HL-60/S4 (cell line): ENCODE results near the gene C12orf76.
"Not testable (repeated sequence)": the region's sequence is repeated elsewhere in the genome, so short reads cannot be mapped to it uniquely, and the experiment has no call there.

Source experiments
- in situ Hi-C: fragments of 300-500 bp; cut with MboI; formaldehyde crosslinking; loops from 2 replicates; pipeline ENCODE4 v1.14.3; 2022; ENCODE audit warnings: low sequenced_read_pairs

Gene C12orf76

DNA sequence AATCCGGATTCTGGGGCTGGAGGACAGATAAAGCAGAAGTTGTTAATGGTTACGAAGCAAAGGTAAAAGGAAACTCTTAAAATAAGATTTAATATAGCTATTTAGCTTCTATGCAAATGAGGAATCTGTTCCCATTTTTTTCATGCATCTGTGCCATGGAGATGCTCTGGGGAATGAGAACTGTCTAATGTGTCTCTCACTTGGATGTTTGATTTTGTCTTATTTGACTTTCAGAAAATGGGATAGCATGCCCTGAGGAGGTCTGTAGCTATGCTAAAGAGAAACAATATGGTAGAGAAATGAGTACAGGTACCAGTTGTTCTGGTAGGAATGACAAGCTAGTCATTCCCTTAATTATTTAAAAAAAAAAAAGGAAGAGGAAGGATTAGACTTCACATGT lies 24.3 kb downstream of the C12orf76 start:
- in situ Hi-C loops: no loop called here

DNA sequence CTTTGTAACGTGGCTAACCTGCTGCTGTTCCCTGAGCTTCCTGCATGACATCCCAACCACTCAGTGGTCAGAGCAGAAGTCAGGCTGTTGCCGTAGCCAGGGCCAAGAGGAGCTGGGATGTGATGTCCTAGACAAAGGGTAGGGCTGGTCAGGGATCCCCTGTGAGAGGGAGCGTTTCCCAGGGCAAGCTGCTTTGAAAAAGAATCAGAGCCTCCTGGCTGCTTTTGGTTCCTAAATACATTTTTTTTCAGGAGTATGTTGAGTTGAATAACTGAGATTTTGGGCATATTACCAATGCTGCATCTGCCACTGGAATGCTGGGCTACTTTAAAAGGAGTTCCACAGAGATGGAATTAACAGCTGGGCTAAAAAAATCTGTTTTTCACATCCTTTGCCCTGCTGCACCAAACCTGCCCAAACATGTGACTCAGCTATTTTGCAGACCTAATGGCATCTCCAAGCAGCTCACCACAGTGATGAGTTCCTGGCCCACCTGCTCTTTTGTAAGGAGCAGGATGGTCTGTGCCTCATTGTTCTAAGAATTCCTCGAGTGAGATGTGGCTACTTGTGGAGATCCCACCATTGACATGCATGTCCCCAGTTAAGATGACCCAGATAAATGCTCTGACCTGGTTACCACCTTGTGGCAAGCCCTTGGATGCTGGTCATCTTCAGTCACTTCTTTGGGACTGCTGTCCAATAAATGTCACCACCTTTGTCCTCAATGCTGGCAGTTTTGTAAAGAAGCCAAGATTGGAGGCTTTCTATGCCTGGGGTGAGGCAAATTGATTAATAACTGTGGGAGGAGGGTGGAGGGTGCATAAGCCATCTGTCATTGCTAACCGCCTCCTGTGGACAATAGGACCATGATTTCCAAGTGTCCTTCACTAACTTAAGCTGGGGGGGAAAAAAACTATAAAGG lies 25.0 kb downstream of the C12orf76 start:
- in situ Hi-C loops: no loop called here

DNA sequence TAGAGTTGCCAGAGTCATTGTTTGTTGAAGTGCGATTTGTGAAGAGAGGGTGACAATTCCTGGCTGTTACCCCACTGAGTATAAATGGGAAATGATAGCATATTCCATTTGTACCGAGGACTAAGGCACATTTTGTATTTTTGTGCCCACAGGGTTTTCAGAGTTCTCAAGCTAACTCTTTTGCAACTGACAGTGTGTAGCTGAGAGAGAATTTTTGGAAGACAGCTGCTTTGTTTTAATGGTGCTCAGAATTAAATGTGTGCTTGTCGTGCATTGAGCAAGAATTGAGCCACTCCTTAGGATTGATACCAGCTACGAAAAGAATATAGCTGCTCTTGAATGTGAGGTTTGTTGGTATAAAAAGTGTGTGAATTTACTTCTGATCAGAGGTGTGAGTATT lies 27.4 kb downstream of the C12orf76 start:
- in situ Hi-C loops: no loop called here

GRCh38 chr12:110015132-110015531 lies 33.2 kb downstream of the C12orf76 start:
- in situ Hi-C loops: no loop called here

GRCh38 chr12:110012659-110013058 lies 35.7 kb downstream of the C12orf76 start:
- in situ Hi-C loops: no loop called here

DNA sequence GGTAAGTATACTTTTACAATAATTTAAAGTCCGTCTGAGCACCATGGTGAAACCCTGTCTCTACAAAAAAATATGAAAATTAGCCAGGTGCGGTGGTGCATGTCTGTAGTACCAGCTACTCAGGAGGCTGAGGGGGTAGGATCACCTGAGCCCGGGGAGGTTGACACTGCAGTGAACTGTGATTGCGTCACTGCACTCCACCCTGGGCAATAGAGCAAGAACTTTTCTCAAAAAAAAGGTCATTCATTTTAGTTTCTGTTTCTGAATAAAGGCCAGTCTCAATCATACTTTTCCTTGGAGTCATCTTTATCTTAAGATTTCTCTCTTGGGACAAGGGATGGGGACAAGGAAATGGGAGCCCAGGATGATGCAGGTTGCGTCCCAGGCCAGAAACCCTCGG lies 36.2 kb downstream of the C12orf76 start:
- in situ Hi-C loops: no loop called here

DNA sequence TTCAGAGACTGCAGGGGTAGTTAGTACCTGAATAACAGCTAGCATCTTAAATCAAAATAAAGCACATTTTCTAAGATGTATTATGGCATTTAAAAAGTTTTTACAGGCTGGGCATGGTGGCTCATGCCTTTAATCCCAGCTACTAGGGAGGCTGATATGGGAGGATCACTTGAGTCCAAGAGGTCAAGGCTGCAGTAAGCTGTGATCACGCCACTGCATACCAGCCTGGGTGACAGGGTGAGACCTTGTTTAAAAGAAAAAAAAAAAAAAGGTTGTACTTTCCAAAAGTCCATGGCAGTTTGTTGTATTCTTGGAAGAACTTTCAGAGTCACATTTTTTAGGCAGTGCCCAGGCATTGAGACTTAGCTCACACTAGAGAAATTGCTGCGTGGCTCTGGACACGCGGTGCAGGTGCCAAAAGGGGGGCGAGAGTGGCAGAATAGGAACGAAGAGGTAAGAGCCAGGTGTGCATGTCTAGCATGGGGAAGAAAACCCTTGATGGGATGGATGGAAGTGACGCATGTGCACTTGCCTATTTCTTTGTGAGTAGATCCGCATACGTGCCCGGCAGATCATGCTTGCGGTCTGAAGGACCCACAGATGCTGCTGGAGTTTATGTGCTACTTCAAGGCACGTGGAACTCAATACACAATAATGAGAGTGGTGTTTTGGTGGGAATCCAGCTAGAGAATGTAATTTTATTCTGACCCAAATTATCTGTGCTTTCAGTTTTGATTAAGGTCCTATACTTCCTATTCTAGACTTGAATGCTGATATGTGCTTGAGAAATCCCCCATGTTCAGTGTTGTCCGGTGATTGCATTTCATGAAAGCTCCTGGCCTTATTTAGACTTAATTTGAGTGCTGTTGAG lies 37.2 kb downstream of the C12orf76 start:
- in situ Hi-C loops: no loop called here

DNA sequence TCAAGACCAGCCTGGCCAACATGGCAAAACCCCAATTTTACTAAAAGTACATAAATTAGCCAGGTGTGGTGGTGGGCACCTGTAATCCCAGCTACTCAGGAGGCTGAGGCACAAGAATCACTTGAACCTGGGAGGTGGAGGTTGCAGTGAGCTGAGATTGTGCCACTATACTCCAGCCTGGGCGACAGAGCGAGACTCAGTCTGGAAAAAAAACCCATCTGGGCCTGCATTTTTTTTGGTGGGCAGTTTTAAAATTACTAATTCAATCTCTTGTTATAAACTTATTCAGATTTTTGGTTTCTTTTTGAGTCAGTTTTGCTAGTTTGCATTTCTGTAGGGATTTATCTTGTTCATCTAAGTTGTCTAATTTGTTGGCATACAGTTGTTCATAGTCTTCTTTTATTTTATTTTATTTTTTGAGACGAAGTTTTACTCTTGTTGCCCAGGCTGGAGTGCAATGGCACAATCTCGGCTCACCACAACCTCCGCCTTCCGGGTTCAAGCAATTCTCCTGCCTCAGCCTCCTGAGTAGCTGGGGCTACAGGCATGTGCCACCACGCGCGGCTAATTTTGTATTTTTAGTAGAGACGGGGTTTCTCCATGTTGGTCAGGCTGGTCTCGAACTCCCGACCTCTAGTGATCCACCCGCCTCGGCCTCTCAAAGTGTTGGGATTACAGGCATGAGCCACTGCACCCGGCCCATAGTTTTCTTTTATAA lies 39.5 kb downstream of the C12orf76 start:
- in situ Hi-C loops: not testable (repeated sequence)

- in situ Hi-C loops: no loop called here
These were observed 40.4 kb downstream of the C12orf76 start for GRCh38 chr12:110007881-110008280.

- in situ Hi-C loops: no loop called here
These were observed 42.2 kb downstream of the C12orf76 start for GRCh38 chr12:110006115-110006514.

GRCh38 chr12:110005319-110005973 lies 42.9 kb downstream of the C12orf76 start:
- in situ Hi-C loops: no loop called here

DNA sequence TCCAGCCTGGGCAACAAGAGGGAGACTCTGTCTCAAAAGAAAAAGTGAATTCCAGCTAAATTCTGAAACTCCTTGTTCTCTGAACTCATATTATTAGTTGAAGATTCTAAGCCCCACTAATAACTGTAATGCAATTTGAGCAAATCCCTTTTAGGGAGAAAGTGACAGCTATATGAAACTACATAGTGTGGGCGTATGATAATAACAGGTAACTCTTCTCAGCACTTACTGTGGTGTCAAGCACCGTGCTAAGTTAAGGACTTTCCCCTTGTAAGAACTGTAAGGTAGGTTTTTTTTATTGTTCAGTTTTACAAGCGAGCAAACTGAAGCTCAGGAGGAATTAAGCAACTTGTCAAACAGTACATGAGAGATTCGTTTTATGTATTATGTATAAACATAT lies 43.7 kb downstream of the C12orf76 start:
- in situ Hi-C loops: no loop called here

DNA sequence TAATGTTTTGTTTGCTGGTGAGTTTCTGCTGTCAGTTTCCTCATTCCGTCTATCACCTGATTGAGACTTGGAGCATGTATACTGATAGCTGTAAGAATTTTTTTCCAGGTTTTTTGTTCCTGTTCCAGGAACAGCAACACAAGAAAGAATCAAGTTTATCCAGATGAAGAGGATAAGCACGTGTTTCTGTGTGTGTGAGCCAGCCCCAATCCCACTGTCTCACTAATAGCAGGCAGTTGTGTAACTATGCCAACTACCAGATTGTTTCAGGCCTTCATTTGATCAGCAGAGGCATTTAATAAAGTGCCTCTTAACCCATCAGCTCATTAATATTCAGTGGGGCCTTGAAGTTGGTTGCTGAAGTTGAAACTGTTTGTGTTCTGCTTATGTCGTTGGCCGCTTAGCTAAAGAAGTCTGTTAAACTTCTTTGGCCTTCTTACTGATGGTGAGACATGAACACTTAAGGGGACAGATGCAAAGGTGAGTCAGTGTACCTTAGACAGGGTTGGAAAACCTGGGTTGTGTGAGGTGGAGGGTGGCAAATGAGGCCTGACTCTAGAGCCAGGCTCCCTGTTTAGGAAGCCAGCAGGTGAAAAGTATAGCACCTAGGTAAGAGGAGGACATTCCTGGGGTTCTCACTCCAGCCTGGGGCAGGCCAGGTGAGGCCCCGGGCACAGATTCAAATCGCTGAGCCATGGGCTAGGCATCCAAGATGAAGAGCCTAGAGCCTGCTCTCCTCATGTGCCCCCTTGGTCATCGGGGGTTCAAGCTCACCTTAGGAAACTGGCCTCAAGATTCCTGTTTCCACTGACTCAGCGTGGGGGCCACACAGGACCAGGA lies 45.4 kb downstream of the C12orf76 start:
- in situ Hi-C loops: no loop called here

GRCh38 chr12:110001596-110001995 lies 46.7 kb downstream of the C12orf76 start:
- in situ Hi-C loops: no loop called here

DNA sequence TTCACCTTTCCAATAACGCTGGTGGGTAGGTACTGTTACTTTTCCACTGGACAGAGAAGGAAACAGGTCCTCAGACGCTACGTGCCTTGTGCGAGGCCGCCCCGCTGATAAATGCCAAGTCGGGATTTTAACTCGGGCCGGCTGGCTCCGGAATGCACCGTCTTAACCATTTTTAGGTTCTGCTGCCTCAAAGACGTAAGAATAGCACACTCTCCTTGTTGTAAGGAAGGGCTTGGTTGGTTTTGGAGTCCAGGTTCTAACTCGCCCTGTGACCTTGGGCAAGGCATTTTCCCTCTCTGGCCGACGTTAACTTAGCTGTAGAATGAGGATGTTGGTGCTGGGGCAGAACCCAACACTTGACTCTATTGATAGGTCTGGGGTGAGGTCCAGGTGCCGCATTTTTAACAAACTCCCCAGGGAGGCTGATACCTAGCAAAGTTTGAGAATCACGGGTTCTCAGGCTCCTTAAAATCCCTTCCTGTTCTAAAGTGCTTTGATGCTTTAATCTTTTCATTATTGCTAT lies 48.3 kb downstream of the C12orf76 start:
- in situ Hi-C loops: no loop called here

DNA sequence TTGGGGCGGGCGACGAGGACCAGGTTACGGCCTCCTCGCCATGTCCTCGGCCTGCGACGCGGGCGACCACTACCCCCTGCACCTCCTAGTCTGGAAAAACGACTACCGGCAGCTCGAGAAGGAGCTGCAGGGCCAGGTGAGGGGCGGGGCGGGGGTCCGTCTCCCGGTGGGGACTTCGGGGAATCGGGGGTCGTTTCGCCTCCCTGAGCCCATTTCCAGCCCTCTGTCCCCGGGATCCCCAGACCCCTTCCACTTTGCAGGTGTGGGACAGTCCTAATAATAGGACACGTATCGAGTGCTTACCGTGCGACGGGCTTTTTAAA lies 48.7 kb downstream of the C12orf76 start:
- in situ Hi-C loops: no loop called here

DNA sequence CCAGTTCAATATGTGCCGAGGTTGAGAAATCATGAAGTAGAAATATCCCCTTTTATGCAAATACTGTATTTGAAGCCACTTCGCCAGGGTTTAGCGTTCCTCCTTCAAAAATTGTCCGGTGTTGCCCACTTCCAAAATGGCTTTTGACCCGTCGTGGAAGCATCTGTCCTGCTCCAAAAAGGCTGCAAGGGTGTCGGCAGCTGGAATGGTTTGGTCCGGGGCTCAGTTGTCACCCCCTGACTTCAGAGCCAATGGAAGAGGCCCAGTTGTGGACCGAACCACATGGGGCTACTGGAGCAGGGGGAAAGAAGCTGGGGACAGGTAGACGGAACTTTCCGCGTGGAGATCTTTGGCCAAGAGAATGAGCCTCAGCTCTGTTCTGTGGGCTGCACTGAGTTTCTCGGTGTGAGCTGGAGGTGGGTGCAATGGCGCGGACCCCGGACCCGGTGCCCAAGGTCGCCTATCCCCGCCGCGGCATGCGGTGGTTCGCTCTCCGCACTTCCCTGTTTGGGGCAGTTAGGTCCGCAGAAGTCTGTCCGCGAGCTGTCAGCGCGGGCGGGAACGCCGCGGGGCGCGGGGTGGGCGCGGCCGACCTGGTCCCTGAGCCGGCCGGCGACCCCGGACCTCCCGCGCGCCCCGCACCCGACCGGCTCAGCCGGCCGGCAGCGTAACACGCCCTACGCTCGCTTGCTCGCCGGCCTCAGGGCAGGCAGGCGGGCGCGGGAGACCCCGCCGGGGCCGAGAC lies 49.2 kb downstream of the C12orf76 start, which contains the start of gene ANKRD13A:
Gene ANKRD13A (plus strand): TSS at position 527 of the 745 bp plus-strand sequence. CDS start 259 bp downstream, outside the sequence.
- in situ Hi-C loops: no loop called here

DNA sequence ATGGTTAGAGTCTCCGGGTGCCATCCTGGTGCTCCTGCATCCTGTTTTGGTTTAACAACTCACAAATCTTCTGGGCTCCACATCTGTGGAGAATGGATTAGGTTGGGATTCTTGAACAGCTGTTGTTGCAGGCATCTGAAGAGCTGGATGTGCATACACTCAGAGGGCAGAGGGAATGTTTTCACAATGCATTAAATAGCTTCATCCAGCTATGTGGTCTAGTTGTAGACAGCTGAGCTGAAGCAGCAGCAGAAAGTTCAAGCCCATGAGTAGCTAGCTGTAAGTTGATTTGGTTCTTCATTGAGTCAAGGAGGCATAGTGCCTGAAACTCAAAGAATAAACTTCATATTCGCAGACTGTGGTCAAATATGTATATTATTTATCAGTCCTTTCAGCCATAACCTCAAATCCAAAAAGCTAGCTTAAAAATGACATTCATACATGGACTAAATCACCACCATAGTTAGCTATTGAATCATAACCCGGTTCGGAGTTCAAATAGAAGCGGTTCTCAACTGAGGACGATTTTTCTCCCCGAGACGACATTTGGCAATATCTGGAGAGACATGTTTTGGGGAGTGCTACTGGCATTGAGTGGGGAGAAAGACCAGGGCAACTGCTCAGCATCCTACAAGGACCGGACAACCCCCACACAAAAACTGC lies 50.0 kb downstream of the C12orf76 start:
- in situ Hi-C loops: no loop called here
